GM13977 (cell line): ENCODE data around the gene NFIA.

Source experiments
- DNase-seq: peaks from one replicate; pipeline ENCODE4 v3.0.0; 2012; ENCODE audit warnings: low spot score
- CTCF ChIP-seq: IDR thresholded peaks from 2 replicates; pipeline ENCODE4 v1.5.1; 2012; ENCODE audit warnings: mild to moderate bottlenecking, control low read depth; ENCODE audit not compliant: insufficient read depth; ENCODE audit errors: extremely low read depth, missing control alignments
- in situ Hi-C: fragments of 300-500 bp; cut with MboI; formaldehyde crosslinking; loops from one replicate; pipeline ENCODE4 v1.12.0; 2022; ENCODE audit warnings: low sequenced_read_pairs, low pct_unique_long_range_greater_than_20kb, mixed read lengths, inconsistent platforms; ENCODE audit not compliant: unreplicated experiment

Gene NFIA

GRCh38 chr1:61082311-61083012 is at the start of gene NFIA:
NFIA (plus strand) TSS chr1:61082561.
- in situ Hi-C loops: no loop called here
- TF ChIP-seq CTCF: no peak
- DNase-seq: peak; percentile 54

DNA sequence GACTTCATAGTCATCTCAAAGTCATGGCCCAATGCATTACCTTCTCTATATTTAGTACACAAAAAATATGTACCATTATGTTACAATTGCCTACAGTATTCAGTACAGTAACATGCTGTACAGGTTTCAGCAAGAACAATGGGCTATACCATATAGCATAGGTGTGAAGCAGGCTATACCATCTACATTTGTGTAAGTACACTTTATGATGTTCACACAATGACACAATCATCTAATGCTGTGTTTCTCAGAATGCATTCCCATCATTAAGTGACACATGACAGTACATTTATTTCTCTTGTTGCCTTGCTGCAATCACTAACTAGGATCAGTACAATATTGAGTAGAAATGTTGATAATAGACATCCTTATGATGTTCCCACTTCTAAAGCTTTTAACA is 46.5 kb upstream of the NFIA start:
- DNase-seq: no peak
- no peak for TF ChIP-seq CTCF
- in situ Hi-C loops: no loop called here

GRCh38 chr1:61042466-61043009 is 39.8 kb upstream of the NFIA start:
- no peak for DNase-seq
- in situ Hi-C loops: no loop called here
- no peak for TF ChIP-seq CTCF

- in situ Hi-C loops: no loop called here
- peak; percentile 66 for TF ChIP-seq CTCF
- peak; percentile 72 for DNase-seq
These were observed 39.1 kb upstream of the NFIA start for GRCh38 chr1:61043010-61043820.

DNA sequence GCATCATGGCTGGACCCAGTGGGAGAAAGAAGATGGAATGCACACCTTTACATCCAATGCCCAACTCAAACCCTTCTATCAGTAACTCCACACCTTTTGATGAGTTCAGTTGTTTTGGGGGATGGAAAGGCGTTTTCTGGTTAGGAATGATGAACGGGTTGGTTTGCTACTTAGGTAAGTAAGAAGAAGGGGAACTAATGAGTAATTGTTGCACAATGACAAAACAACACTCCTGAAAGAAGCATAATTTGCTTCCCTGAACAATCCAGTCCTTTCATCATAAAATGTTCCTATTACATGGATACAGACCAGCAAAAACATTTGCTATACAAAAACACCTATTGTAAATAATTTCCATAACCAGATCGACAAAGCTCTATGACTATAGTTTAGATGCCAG is 35.9 kb upstream of the NFIA start:
- in situ Hi-C loops: no loop called here
- DNase-seq: no peak
- TF ChIP-seq CTCF: no peak

GRCh38 chr1:61047061-61047460 is 35.3 kb upstream of the NFIA start:
- no peak for TF ChIP-seq CTCF
- in situ Hi-C loops: no loop called here

More at GRCh38 chr1:61047061-61047460, 35.3 kb upstream of the NFIA start:
- DNase-seq: no peak
